GM12878 (cell line): Measurements from ENCODE around the gene MAPKAPK3.

ENCODE experiments used
- CREM ChIP-seq: IDR thresholded peaks from 2 replicates; pipeline ENCODE4 v1.6.1; 2014; ENCODE audit warnings: antibody characterized with exemption, low read depth
- ZNF274 ChIP-seq: IDR thresholded peaks from one replicate; pipeline ENCODE4 v1.8.0; 2011; ENCODE audit not compliant: insufficient read length, insufficient read depth
- TF ChIP-seq, protein P1 (sequence below), 3 experiments: IDR thresholded peaks in 2 of 3; conservative IDR thresholded peaks in 1 of 3; 2 replicates each; pipeline ENCODE4 v1.5.1; 2011; ENCODE audit warnings: low read depth in 3 of 3, low read length in 3 of 3, mild to moderate bottlenecking in 3 of 3, control low read depth in 2 of 3, moderate library complexity in 2 of 3, inconsistent platforms in 1 of 3, mixed read lengths in 1 of 3; ENCODE audit not compliant: control insufficient read depth in 2 of 3, insufficient read depth in 1 of 3; ENCODE audit errors: extremely low read depth in 1 of 3

DNA sequence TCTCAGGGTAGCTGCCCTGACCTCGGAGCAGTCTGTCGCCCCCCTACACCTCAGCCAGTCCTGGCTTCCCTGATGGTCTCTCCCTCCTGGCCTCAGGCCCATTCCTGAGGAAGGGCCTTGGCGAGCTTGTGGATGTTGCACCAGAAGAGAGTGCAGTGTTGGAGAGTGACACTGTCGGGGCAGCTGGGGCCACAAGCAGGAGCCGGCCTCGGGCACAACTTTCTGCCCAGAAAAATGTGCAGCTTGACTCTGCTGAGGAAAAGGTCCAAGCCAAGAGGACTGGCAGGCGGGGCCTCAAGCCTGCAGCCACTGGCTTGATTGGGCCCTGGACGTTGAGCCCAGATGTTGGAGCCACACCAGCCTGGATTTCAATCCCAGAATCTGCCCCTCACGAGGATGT, 34.9 kb upstream of the MAPKAPK3 start:
- TF ChIP-seq, protein P1, sequence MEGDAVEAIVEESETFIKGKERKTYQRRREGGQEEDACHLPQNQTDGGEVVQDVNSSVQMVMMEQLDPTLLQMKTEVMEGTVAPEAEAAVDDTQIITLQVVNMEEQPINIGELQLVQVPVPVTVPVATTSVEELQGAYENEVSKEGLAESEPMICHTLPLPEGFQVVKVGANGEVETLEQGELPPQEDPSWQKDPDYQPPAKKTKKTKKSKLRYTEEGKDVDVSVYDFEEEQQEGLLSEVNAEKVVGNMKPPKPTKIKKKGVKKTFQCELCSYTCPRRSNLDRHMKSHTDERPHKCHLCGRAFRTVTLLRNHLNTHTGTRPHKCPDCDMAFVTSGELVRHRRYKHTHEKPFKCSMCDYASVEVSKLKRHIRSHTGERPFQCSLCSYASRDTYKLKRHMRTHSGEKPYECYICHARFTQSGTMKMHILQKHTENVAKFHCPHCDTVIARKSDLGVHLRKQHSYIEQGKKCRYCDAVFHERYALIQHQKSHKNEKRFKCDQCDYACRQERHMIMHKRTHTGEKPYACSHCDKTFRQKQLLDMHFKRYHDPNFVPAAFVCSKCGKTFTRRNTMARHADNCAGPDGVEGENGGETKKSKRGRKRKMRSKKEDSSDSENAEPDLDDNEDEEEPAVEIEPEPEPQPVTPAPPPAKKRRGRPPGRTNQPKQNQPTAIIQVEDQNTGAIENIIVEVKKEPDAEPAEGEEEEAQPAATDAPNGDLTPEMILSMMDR (IDR thresholded peaks at IDR 0.05 in 2 of 3, conservative IDR thresholded peaks at IDR 0.05 in 1 of 3; ENCODE audit: control insufficient read depth in 2 of 3, extremely low read depth in 1 of 3, insufficient read depth in 1 of 3, low read depth in 3 of 3, low read length in 3 of 3): no peak
- no peak for TF ChIP-seq ZNF274
- TF ChIP-seq CREM: no peak
